ENCODE measurements around the gene PLA2G4B. TPM values are rescaled to one million over a fixed set of nuclear protein-coding genes. Genes with fewer than 3 reads are reported as not detected.

Gene PLA2G4B
- polyA plus RNA-seq, 1 experiment = 2.4 TPM

DNA sequence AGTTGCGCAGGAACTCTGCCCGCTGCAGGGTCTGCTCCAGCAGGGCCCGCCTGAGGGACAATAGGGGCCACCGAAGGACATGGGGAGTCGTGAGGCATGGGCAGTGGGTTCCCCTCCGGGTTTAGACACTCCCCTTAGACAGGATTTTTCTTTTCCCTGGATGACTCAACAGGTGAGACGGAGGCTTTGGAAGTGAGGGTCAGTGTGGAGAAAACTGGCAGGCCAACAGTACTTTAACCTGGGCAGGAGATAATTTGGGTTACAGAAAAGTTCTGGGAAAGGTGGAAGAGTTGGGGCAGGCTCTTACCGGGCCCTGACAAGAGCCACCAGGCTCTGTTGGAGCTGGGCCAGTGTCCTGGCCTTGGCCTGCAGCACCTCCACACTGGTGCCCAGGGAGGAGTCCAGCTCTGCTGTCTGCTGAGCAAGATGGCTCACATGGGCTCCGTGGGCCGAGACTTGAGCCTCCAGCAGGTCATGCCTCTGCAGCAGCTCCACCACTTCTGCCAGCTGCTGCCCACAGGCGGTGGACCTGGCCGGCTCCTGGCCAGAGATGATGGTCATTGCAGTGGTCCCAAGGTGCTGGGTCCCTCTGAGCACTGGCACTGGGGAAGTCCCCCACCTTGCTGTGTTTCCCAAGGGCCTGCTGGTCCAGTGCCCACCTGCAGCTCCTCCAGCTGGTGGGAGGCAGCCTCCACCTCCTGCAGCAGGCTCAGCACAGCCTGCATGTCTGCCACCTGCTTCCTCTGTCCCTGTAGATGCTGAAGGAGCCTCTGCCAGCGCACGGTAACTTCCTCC lies 44.2 kb downstream of the PLA2G4B start:
- Histone ChIP-seq H3K27me3 (ENCODE audit: control insufficient read depth, insufficient read depth, low read length) (peaks cover 5% of the 10 kb centered on the region), H3K36me3 (ENCODE audit: control insufficient read depth, insufficient read depth, low read length) (no peaks in the 10 kb centered on the region), H3K4me3 (ENCODE audit: low read depth, low read length) (no peak overlapping the region)
- POLR2A ChIA-PET = no interaction called here
- CTCF ChIA-PET = no interaction called here
- DNase-seq (ENCODE audit: low read depth) = no peak
- TF ChIP-seq, protein P1, sequence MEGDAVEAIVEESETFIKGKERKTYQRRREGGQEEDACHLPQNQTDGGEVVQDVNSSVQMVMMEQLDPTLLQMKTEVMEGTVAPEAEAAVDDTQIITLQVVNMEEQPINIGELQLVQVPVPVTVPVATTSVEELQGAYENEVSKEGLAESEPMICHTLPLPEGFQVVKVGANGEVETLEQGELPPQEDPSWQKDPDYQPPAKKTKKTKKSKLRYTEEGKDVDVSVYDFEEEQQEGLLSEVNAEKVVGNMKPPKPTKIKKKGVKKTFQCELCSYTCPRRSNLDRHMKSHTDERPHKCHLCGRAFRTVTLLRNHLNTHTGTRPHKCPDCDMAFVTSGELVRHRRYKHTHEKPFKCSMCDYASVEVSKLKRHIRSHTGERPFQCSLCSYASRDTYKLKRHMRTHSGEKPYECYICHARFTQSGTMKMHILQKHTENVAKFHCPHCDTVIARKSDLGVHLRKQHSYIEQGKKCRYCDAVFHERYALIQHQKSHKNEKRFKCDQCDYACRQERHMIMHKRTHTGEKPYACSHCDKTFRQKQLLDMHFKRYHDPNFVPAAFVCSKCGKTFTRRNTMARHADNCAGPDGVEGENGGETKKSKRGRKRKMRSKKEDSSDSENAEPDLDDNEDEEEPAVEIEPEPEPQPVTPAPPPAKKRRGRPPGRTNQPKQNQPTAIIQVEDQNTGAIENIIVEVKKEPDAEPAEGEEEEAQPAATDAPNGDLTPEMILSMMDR (IDR thresholded peaks at IDR 0.05; ENCODE audit: insufficient read depth, low read depth, low read length) = no peak

DNA sequence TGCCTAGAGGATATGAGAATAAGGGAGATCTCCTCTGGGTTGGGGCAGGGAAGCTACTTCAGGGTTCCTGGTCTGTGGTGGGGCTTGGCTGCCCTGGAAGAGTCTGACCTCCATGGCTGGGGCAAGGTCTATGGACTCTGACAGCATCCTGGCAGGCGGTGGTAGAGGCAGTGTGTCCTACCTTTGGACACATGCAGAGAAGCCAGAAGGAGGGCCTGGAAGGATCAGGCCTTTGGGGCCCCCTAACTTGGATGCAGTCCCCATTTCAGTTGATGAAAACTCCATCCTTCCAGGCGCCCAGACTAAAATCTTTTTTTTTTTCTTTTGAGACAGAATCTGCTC lies 44.8 kb downstream of the PLA2G4B start:
- TF ChIP-seq, protein P1 (IDR thresholded peaks at IDR 0.05; ENCODE audit: insufficient read depth, low read depth, low read length) = no peak
- ChIA-PET CTCF (no interaction called here), POLR2A (no interaction called here)
- Histone ChIP-seq H3K27me3 (ENCODE audit: control insufficient read depth, insufficient read depth, low read length) (peaks cover 5% of the 10 kb centered on the region), H3K36me3 (ENCODE audit: control insufficient read depth, insufficient read depth, low read length) (no peaks in the 10 kb centered on the region), H3K4me3 (ENCODE audit: low read depth, low read length) (no peak overlapping the region)
- no peak for DNase-seq (ENCODE audit: low read depth)

DNA sequence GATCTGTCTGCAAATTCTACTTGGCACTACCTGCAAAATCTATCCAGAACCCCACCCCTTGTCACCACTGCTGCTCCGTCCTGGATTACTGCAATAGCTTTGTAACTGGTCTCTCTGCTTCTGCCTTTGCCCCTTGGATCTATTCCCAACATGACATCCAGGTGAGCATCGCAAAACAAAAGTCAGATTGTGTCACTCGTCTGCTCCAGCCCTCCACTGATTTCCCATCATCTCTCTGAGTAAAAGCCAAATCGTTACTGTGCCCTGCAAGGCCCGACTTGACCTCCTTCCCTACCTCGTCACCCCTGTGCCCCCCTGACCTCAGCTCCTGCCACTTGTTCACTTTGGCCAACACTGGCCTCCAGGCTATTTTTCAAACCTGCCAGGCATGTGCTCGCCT lies 45.8 kb downstream of the PLA2G4B start:
- H3K4me3 ChIP-seq (ENCODE audit: low read depth, low read length) = no peak overlapping the region
- H3K36me3 ChIP-seq (ENCODE audit: control insufficient read depth, insufficient read depth, low read length) = no peaks in the 10 kb centered on the region
- POLR2A ChIA-PET = no interaction called here
- no peak for DNase-seq (ENCODE audit: low read depth)
- TF ChIP-seq, protein P1 (IDR thresholded peaks at IDR 0.05; ENCODE audit: insufficient read depth, low read depth, low read length) = no peak
- CTCF ChIA-PET = no interaction called here
- H3K27me3 ChIP-seq (ENCODE audit: control insufficient read depth, insufficient read depth, low read length) = peaks cover 5% of the 10 kb centered on the region

GRCh38 chr15:41885321-41885720 lies 46.7 kb downstream of the PLA2G4B start:
- Histone ChIP-seq H3K36me3 (ENCODE audit: control insufficient read depth, insufficient read depth, low read length) (no peaks in the 10 kb centered on the region), H3K27me3 (ENCODE audit: control insufficient read depth, insufficient read depth, low read length) (peaks cover 5% of the 10 kb centered on the region), H3K4me3 (ENCODE audit: low read depth, low read length) (no peak overlapping the region)
- POLR2A ChIA-PET = no interaction called here
- CTCF ChIA-PET = interaction anchor here (0.8 to 1.2 kb wide), 2 partner anchors 9 to 19 kb away, joined by 3 read pairs; no protein-coding TSS in a partner anchor
- TF ChIP-seq, protein P1 (IDR thresholded peaks at IDR 0.05; ENCODE audit: insufficient read depth, low read depth, low read length) = no peak
- DNase-seq (ENCODE audit: low read depth) = no peak

DNA sequence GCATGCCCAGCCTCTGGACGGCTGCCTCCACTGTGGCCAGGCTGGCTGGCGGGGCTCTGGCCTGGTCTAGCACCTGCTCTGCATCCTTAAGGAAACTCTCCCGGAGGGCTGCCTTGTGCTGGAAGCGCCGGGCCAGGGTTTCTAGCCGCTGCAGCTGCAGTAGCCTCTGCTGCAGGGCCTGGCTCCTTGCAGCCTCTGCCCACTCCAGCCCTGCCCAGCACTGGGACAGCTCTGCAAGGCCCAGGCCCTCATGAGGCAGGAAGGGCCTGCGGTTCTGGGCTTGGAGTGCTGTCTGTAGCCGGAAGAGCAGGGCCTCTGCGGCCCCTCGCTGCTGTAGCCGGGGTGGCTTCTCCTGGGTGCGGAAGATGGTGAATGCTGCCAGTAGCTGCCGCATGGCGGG lies 47.2 kb downstream of the PLA2G4B start:
- Histone ChIP-seq H3K36me3 (ENCODE audit: control insufficient read depth, insufficient read depth, low read length) (no peaks in the 10 kb centered on the region), H3K27me3 (ENCODE audit: control insufficient read depth, insufficient read depth, low read length) (peaks cover 5% of the 10 kb centered on the region), H3K4me3 (ENCODE audit: low read depth, low read length) (no peak overlapping the region)
- ChIA-PET CTCF (interaction anchor here (0.8 to 1.2 kb wide), 4 partner anchors 9 to 252 kb away, joined by 3 read pairs; no protein-coding TSS in a partner anchor), POLR2A (no interaction called here)
- DNase-seq (ENCODE audit: low read depth) = no peak
- TF ChIP-seq, protein P1 (IDR thresholded peaks at IDR 0.05; ENCODE audit: insufficient read depth, low read depth, low read length) = no peak
